Activated CD4-positive, alpha-beta T cell treated with anti-CD3 and anti-CD28 coated beads, Interleukin-2, amount 50 U/mL, for 24 hours (primary cell): ENCODE data around the gene OCSTAMP.

Experiments used
- DNase-seq, 2 donors: peaks; one replicate each; pipeline ENCODE4 v3.0.0-alpha.2; 2020; ENCODE audit warnings: low read depth in 1 of 2, low spot score in 1 of 2

Gene OCSTAMP

GRCh38 chr20:46520976-46521579 is 29.4 kb downstream of the OCSTAMP start:
- peak; percentile 9 to 30 for DNase-seq

GRCh38 chr20:46520540-46520939 is 29.9 kb downstream of the OCSTAMP start:
- DNase-seq = no peak

GRCh38 chr20:46519471-46520068 is 30.9 kb downstream of the OCSTAMP start:
- DNase-seq = no peak

GRCh38 chr20:46512943-46513844 is 37.3 kb downstream of the OCSTAMP start, which contains the start of gene ZNF334:
Gene ZNF334 (minus strand): TSS chr20:46513559. CDS start chr20:46512102, 1,457 bp downstream.
- DNase-seq = peak in 1 of 2 donors; percentile 34

GRCh38 chr20:46509523-46509922 is 40.9 kb downstream of the OCSTAMP start:
- DNase-seq = no peak

- DNase-seq = no peak
These were observed 42.6 kb downstream of the OCSTAMP start for GRCh38 chr20:46507760-46508407.

- DNase-seq = no peak
These were observed 44.9 kb downstream of the OCSTAMP start for GRCh38 chr20:46505506-46505905.

GRCh38 chr20:46501961-46502360 is 48.5 kb downstream of the OCSTAMP start:
- DNase-seq = no peak

- no peak for DNase-seq
These were observed 49.0 kb downstream of the OCSTAMP start for GRCh38 chr20:46501337-46501942.

- no peak for DNase-seq
These were observed 56.4 kb downstream of the OCSTAMP start for GRCh38 chr20:46494077-46494476.

GRCh38 chr20:46491354-46491753 is 59.1 kb downstream of the OCSTAMP start:
- DNase-seq = no peak
